GM12875 (cell line): ENCODE data around the gene CXXC1.

Experiments
- H3K4me3 ChIP-seq: one replicate; pipeline ENCODE4 v1.5.1; 2011; ENCODE audit warnings: low read depth, low read length, control low read depth
- CTCF ChIP-seq: IDR thresholded peaks from 2 replicates; pipeline ENCODE4 v1.5.1; 2011; ENCODE audit warnings: low read depth, mild to moderate bottlenecking, control low read depth, inconsistent platforms, low read length, moderate library complexity, borderline replicate concordance; ENCODE audit not compliant: insufficient read depth

CXXC1 gene

GRCh38 chr18:50297621-50298442, 10.3 kb upstream of the CXXC1 start:
- H3K4me3 ChIP-seq, result peak overlapping the region; percentile 15
- TF ChIP-seq CTCF, result no peak

DNA sequence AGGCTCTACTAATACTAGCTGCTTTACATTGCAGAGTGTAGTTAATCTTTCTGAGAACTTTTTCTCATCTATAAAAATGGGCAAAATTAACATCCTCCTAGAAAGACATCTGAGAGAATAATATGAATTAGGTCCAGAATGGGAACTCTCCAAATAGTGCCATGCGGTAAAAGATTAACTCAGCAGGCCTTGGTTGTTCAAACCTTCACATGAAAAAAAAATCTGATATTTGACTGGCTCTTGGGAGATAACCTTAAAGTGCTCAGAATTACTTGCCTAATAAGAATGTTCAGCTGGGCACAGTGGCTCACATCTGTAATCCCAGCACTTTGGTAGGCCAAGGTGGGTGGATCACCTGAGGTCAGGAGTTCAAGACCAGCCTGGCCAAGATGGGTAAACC, 5.5 kb upstream of the CXXC1 start:
- TF ChIP-seq CTCF, result no peak
- no peak overlapping the region for H3K4me3 ChIP-seq

GRCh38 chr18:50289108-50289443, 1.6 kb upstream of the CXXC1 start:
- no peak for TF ChIP-seq CTCF
- no peak overlapping the region for H3K4me3 ChIP-seq

DNA sequence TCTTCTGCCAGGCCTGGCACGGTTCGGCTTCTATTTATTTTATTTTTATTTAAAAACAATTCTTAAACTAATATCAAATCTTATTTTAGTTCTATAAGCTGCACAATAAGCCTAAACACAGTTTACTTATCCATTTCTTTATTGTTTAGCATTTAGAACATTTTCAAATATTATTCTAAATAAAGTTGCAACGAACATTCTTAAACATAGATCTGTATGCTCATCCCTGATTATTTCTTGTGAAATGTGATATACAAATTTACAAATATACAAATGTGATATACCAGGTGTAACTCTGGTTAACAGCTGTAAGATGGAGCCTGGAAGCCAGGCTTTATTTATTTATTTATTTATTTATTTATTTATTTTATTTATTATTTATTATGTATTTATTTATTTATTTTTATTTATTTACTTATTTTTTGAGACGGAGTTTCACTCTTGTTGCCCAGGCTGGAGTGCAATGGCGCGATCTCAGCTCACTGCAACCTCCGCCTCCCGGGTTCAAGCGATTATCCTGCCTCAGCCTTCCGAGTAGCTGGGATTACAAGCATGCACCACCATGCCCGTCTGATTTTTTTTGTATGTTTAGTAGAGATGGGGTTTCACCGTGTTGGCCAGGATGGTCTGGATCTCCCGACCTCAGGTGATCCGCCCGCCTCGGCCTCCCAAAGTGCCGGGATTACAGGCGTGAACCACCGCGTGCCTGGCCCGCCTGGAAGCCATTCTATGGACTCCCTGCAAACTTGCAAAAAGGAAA, 1.0 kb upstream of the CXXC1 start:
- H3K4me3 ChIP-seq, result peak overlapping the region; percentile 57

DNA sequence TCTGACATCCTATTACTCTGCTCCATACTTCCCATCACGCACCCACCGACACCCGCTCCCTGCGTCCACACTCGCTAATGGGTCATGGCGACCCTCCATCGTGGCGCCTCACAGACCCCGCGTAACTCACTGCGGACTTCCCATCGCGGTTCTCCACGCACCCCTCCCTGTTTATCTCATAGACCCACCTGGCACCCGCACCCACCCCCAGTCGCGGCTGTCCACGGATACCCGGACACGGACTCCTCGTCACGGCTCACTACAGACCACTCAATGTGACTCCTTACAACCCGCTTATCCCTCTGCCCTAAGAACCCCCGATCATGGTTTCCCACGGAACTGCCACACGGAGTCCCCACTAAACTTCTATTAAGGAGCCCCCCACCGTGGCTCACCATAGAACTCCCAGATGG, 458 bp downstream of the CXXC1 start:
- peak overlapping the region; percentile 67 for H3K4me3 ChIP-seq
- no peak for TF ChIP-seq CTCF

- peak overlapping the region; percentile 67 for H3K4me3 ChIP-seq
- no peak for TF ChIP-seq CTCF
Observed at GRCh38 chr18:50286391-50287027, 983 bp downstream of the CXXC1 start.

DNA sequence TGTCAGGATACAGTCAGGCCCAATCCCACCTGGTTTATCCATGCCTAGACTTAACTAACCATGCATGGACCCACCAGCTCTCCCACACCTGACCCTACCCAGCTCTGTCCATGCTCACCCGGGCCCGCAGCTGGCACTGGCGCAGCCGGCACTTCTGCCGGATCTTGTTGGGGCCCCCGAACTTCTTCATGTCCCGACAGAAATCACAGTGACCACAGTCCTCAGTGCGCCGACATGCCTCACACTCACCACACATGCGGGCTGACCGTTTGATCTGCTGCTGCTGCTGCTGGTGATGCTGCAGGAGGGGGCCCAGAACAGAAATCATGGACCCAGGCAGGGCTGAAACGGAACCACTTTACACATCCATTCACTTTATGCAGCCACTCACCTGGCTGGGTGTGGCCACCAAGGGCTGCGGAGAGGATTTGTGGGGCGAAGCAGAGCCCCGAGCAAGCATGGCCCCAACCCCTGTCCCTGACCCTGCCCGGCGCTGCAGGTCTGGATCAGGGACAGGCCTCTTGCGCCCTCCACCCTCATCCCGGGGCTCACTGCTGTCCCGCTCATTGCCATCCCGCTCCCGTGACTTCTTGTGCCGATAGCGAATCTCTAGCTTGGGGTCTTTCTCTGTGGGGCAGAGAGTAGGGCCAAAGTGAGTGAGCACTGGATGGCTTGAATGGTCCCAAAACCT, 1.7 kb downstream of the CXXC1 start:
- H3K4me3 ChIP-seq, result no peak overlapping the region

More for the DNA sequence above, 1.7 kb downstream of the CXXC1 start:
- no peak for TF ChIP-seq CTCF
